Esophagus squamous epithelium (tissue), 4 donors: ENCODE data around the gene SPSB1.

ENCODE experiments used
- POLR2A ChIP-seq, 4 donors: fragments of 450-650 bp; IDR thresholded peaks; one replicate each; pipeline ENCODE4 v1.6.1; 2017; ENCODE audit warnings: antibody characterized with exemption in 4 of 4, mild to moderate bottlenecking in 4 of 4, moderate library complexity in 3 of 4
- TF ChIP-seq, protein P1 (sequence below), 6 experiments: fragments of 450-650 bp in 4 of 6; fragments of 200-600 bp in 2 of 6; sonication (generic) in 2 of 6; IDR thresholded peaks; one replicate each; pipeline ENCODE4 v1.5.1; 2016 to 2019; ENCODE audit warnings: antibody characterized with exemption in 6 of 6, mild to moderate bottlenecking in 4 of 6, moderate library complexity in 4 of 6

DNA sequence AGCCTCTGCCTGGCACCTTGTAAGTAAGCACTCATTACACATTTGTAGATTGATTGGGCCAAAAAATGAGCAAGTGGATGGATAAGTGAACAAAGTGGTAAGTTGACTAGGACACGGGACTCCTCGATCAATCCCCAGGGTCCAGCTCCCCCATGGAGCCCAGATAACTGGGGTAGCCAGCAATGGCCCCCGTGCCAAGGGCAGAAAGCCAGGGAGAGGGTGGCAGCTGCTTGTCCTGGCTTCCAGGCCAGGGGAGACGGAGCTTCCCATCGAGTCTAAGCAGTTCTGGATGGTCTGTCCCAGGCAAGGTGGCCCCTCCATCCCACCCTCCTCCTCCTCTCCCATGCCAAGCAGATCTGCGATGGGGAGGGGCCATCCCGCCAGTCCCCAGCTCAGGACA is 91.4 kb downstream of the SPSB1 start:
- TF ChIP-seq, protein P1, sequence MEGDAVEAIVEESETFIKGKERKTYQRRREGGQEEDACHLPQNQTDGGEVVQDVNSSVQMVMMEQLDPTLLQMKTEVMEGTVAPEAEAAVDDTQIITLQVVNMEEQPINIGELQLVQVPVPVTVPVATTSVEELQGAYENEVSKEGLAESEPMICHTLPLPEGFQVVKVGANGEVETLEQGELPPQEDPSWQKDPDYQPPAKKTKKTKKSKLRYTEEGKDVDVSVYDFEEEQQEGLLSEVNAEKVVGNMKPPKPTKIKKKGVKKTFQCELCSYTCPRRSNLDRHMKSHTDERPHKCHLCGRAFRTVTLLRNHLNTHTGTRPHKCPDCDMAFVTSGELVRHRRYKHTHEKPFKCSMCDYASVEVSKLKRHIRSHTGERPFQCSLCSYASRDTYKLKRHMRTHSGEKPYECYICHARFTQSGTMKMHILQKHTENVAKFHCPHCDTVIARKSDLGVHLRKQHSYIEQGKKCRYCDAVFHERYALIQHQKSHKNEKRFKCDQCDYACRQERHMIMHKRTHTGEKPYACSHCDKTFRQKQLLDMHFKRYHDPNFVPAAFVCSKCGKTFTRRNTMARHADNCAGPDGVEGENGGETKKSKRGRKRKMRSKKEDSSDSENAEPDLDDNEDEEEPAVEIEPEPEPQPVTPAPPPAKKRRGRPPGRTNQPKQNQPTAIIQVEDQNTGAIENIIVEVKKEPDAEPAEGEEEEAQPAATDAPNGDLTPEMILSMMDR (IDR thresholded peaks at IDR 0.05): no peak
- TF ChIP-seq POLR2A (IDR thresholded peaks at IDR 0.05): no peak
